Stromal cell of bone marrow (primary cell): ENCODE data around the gene PA2G4.
"Not testable (repeated sequence)": the region's sequence is repeated elsewhere in the genome, so short reads cannot be mapped to it uniquely, and the experiment has no call there.

Experiments used
- DNase-seq: peaks from one replicate; pipeline ENCODE4 v3.0.0-alpha.2; 2012; ENCODE audit warnings: low read depth

The PA2G4 gene

DNA sequence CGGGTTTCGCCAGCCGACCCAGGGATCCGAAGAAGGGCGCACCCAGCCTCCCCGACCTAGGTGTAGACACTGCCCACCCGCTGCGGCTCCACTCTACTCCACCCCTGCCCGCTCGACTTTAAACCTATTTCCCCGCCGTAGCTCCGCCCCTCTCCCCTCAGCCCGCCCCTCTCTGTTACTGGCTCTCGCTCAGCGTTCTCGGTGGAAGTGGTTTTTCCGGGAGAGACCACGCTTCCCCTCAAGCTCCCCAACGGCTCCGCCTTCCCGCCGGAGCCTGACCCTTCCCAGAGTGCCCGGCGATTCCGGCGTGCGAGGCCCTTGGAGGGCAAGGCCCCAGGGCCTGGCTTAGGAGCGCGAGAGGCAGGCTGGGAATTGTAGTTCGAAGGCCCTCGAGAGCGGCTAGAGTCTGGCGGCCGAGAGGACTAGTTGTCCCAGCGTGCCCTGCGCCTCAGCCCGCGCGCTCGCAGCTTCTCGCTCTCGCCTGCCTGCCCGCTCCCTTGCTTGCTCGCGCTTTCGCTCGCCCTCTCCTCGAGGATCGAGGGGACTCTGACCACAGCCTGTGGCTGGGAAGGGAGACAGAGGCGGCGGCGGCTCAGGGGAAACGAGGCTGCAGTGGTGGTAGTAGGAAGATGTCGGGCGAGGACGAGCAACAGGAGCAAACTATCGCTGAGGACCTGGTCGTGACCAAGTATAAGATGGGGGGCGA lies at the start of gene PA2G4:
PA2G4 (plus strand) TSS at position 451 of the 706 bp plus-strand sequence; CDS start at position 630, 179 bp downstream.
- peak; percentile 99 for DNase-seq

DNA sequence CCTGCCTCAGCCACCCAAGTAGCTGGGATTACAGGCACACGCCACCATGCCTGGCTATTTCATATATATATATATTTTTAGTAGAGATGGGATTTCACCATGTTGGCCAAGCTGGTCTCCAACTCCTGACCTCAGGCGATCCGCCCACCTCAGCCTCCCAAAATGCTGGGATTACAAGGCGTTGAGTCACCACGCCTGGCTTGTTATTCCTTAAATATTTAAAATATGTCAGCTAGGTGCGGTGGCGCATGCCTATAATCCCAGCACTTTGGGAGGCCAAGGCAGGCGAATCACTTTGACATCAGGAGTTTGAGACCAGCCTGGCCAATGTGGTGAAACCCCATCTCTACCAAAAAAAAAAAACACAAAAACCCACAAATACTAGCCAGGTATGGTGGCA lies 44.4 kb upstream of the PA2G4 start:
- not testable (repeated sequence) for DNase-seq

DNA sequence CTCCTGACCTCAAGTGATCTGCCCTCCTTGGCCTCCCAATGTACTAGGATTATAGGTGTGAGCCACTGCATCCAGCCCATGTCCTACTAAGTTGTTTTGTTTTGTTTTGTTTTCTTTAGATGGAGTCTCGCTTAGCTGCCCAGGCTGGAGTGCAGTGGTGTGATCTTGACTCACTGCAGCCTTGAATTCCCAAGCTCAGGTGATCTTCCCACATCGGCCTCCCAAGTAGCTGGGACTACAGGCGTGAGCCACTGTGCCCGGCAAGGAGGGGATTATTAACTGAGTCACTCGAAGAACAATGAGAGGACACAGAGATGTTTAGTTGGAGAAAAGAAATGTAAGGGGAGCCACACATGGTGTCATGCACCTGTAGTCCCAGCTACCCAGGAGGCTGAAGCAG lies 42.4 kb upstream of the PA2G4 start:
- DNase-seq = no peak

DNA sequence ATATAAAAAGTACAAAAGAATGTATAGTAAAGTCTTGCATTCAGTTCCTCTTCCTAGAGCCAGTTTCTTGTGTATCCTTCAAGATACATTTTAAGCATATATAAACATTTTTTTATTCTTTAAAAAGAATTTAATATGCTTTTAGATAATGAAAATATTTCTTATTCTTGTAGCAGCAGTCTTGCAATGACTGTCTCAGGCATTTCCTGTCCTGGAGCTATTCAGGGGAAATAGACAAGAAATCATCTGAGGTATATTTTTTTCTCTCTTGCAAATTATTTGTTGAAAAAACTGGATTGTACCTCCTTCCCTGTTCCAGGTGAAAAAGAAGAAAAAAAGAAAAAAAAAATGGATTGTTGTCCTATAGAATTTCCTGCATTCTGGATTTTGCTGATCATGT lies 41.4 kb upstream of the PA2G4 start:
- DNase-seq = no peak

DNA sequence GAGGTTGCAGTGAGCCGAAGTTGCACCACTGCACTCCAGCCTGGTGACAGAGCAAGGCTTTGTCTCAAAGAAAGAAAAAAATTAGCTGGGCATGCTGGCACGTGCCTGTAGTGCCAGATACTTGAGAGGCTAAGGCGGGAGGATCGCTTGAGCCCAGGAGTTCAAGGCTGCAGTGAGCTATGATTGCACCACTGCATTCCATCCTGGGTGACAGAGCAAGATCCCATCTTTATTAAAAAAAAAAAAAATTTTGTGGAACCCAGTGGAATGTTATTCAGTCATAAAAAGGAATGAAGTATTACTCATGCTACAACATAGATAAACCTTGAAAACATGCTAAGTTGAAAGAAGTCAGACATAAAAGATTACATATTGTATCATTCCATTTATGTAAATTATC lies 32.7 kb upstream of the PA2G4 start:
- DNase-seq = peak; percentile 5

DNA sequence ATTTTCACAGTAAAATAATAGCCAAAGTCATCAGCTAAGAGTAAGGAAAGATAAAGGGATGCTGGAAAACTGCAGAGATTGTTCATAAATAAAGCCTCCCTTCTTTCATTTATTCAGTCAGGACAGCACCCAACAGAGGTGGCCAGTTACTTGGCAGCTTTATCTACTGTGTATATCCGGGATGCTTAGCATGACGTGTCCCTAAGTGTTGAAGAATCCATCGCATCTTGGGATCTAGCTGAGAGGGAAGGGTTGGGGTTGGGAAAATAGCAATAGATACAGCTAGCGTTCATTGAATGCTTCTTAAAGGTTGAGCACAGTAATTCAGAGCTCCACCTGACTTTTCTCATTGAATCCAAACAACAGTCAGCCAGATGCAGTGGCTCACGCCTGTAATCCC lies 30.0 kb upstream of the PA2G4 start:
- DNase-seq = no peak

DNA sequence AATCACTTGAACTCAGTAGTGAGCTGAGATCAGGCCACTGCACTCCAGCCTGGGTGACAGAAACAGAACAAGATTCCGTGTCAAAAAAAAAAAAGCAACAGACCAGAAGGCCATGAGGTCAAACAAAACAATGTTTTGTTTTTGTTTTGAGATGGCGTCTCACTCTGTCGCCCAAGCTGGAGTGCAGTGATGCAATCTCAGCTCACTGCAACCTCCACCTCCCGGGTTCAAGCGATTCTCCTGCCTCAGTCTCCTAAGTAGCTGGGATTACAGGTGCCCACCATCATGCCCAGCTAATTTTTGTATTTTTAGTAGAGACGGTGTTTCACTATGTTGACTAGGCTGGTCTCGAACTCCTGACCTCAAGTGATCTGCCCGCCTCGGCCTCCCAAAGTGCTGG lies 26.4 kb upstream of the PA2G4 start:
- DNase-seq = not testable (repeated sequence)

DNA sequence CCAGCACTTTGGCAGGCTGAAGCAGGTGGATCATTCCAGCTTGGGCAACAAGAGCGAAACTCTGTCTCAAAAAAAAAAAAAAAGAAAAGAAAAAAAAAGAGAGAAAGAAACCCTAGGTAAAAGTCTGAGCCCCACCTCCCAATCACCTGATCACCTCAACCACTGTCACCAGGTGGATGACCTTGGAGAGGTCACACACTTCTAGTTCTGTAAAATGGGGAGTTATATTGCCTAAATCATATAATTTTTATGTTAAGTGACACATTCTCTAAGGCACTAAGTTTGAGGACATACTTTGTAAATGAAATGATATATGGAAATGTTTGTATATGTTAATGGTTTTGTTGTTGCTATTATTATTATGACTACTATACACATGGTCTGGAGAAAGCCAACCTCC lies 25.9 kb upstream of the PA2G4 start:
- DNase-seq = no peak

DNA sequence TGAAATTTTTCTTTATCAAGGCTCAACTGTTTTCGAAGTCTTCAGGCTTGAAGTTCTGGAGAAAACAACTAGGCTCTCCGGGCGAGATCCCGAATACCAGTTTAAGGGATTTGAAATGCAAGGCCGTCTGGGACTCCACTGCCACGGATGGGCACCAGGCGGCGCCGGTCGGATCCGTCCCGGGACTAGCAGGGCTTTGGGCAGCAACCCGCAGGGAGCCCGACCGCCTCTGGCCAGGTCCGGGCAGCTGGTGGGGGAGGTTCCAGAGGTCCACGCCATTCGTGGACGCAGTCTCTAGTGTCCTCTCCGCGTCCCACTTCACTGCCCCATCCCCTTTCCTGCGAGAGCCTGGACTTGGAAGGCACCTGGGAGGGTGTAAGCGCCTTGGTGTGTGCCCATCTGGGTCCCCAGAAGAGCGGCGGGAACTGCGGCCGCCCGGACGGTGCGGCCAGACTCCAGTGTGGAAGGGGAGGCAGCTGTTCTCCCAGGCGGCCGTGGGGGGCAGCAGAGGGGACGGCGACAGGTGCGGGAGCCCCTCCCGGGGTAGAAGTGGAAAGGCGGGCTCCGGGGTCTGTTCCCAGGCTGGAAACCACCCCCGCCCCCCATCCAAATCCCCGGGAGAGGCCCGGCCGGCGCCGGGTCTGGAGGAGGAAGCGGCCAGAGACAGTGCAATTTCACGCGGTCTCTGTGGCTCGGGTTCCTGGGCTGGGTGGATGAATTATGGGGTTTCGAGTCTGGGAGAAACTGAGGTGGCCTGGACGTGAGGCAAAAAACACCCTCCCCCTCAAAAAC lies 25.2 kb upstream of the PA2G4 start:
- peak; percentile 71 for DNase-seq

DNA sequence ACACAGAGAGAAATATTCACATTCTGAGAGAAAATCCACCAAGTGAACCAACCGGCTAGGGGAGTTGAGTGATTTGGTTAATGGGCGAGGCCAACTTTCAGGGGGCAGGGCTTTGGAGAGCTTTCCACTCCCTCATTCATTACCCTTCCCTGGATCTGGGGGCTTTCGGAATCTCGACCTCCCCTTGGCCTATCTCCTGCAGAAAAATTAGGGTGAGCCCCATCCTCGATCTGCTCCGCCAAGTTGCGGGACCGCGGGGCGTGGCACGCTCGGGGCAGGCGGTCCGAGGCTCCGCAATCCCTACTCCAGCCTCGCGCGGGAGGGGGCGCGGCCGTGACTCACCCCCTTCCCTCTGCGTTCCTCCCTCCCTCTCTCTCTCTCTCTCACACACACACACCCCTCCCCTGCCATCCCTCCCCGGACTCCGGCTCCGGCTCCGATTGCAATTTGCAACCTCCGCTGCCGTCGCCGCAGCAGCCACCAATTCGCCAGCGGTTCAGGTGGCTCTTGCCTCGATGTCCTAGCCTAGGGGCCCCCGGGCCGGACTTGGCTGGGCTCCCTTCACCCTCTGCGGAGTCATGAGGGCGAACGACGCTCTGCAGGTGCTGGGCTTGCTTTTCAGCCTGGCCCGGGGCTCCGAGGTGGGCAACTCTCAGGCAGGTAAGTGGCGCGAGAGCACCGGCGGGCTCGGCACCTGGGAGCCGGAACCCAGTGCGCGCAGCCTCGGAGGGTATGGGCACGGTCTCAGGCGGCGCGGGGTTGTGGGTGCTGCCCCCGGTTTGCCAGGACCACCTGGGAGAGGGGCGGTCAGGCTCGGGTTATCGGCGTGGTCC lies 24.4 kb upstream of the PA2G4 start, which contains the start of gene ERBB3:
ERBB3 (plus strand) TSS at position 443 of the 833 bp plus-strand sequence; CDS start at position 579, 136 bp downstream.
- DNase-seq = peak; percentile 66

DNA sequence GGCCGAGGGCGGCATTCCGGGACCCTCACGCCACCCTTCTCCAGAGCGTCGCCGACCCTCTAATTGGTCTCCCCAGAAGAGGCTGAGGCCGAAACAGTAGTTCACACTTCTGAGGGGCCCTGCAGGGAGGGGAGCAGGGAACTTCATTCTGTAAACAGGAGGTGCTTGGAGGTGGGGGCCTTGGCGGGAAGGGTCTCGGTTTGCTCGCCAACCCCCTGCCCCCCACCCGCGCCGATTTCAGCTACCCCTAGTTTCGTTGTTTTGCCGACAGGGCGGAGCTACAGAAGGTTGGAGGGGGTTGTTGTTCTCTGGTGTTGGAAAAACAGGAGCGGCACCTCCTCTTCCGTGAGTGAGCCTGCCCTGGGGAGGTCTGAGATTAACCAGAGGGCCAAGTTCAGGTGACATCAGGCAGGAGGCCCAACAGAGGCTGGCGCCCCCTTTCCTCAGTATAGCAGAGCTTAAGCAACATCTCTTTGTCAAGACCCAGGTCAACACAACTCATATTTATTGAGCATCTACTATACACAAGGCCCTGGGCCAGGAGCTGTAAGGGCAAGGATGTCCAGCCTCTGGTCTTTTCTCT lies 23.7 kb upstream of the PA2G4 start:
- no peak for DNase-seq

DNA sequence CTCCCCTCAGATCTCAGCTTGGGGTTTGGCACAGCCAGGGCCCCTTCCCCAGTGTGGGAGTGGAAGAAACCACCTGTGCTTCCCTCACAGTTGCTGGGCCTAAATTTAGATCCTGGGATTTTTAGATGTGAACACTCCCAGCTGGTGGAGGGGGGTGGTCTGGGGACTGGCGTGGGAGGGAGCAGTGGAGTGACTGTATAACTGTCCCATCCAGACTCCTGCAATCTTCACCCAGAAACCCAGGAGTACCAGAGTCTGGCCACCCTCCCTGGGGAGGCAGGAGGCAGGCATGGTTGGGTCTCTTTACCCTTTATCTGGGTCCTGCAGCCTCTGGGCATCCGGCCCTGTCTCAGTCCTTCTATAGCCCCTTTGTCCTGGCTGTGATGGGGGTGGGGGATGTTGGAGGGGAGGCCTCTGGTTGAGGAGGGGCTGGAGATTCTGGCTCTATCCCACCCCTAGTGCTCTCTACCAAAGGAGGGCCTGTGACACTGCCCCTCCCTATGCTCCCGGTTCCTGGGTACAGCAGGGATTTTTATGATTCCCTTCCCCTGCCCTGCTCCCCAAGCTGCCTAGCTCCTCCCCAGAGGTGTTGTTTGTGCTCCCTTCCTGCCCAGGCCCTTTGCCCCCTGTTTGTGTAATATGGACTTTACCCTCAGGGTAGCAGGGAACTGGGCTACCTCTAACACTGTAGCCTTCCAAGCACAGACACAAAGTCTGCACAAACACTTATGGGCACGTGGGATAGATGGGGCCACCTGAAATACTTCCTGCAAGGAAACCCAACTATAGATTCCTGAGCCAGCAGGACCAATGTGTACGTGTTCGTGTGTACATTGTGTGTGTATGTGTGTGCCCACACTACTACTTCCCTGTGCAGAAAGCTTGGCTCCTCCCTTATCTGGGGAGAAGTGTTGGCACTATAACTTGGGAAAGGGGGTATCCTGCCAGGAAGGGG lies 22.7 kb upstream of the PA2G4 start:
- no peak for DNase-seq

DNA sequence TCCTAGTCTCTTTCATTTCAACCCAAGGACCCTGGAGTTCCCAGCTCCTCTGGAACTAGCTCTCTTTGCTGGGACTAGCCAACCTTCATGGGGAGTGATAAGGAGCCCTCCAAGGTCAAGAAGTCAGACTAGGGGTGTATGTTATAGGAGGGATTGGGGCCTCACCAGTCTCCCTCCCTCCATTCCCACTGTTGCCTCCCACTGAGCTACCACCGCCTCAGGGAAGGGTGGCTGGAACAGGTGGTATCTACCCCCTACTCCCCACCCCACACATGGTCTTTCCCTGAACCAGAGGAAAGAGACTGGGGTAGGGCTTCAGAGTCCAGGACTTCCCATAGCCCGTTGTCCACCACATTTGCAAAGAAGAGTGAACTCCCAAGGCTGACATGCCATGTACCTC lies 22.0 kb upstream of the PA2G4 start:
- DNase-seq = no peak

DNA sequence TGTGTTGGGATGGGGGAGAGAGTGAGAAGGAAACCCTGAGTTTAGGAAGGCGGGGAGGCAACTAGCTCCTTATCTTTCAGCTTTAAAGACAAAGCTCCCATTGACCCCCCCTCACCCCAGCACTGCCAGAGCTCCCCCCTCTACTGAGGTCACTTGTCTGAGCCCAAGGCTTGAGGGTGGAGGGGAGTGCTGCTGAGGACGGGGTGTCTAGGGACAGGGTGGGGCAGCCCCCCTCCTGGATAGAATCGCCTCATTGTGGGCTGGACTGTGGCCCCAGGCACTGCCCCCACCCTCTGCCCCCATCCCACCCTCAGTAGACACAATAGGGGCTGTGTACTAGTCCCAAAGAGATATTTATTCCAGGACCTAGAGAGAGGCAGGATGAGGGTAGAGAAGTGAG lies 21.4 kb upstream of the PA2G4 start:
- DNase-seq = no peak

DNA sequence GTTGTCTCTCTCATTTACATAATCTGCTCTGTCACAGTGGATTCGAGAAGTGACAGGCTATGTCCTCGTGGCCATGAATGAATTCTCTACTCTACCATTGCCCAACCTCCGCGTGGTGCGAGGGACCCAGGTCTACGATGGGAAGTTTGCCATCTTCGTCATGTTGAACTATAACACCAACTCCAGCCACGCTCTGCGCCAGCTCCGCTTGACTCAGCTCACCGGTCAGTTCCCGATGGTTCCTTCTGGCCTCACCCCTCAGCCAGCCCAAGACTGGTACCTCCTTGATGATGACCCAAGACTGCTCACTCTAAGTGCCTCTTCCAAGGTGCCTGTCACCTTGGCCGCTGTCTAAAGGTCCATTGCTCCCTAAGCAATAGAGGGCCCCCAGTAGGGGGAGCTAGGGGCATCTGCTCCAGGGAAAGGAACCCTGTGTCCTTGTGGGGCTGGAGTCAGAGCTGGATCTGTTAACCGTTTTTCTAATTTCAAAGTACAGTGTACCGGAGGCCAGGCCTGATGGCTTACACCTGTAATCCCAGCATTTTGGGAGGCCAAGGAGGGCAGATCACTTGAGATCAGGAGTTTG lies 19.3 kb upstream of the PA2G4 start:
- no peak for DNase-seq

DNA sequence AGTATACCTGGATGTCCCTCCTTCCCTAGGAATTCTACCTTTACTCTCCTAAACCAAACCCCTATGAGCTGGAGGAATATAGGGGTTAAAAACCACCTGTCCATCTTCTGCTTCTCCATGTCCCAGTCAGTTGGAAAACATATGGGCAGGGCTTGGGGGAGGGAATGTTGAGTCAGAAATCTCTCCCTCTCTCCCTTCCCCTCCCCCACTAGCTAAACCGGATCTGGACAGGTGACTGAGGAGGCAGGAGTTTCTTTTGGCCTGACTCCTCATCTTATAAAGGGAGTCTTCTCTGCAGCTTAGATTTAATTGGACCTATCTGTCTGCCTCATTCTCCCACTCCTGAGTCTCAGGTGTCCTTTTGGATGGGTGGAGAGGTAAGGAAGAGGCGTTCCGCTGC lies 18.3 kb upstream of the PA2G4 start:
- no peak for DNase-seq

DNA sequence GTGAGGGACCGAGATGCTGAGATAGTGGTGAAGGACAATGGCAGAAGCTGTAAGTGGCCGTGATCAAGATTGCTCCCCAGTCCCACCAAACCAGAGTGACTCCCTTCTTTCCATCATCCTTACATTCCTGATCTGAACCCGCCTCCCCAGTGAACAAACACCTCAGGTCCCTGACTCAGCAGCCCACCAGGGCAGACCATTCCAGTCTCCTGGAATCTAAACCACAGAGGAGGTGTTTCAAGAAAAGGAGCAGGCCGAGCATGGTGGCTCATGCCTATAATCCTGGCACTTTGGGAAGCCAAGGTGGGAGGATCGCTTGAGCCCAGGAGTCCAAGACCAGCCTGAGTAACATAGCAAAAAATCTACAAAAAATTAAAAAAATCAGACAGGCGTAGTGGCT lies 17.8 kb upstream of the PA2G4 start:
- no peak for DNase-seq

DNA sequence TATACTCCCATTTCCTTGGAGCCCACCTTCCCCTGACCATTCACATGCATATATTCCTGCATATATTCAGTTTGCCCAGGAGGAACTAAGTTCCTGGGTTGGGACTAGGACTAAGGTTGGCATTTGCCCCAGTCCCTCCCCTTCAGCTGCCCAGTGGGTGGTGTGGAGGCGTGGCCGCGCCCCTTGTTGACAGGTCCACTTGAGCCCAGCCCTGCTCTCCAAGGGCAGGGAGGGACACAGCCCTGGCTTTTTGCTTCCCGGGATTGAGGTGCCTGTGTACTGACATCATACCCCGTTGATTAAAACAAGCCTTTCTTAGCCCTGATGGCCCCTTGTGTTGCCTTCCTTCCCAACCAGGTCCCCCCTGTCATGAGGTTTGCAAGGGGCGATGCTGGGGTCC lies 17.1 kb upstream of the PA2G4 start:
- DNase-seq = no peak

DNA sequence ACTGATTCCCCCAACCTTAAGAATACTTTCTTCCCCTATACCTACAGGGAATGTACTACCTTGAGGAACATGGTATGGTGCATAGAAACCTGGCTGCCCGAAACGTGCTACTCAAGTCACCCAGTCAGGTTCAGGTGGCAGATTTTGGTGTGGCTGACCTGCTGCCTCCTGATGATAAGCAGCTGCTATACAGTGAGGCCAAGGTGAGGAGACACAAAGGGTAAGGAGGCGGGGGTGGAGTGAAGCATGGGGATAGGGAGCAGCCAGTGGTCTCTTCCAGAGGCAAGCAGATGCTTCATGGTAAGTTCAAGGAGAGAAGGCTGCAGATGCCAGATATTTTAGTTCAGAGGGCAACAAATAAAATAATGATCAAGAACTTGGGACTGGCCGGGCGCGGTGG lies 6.6 kb upstream of the PA2G4 start:
- no peak for DNase-seq

DNA sequence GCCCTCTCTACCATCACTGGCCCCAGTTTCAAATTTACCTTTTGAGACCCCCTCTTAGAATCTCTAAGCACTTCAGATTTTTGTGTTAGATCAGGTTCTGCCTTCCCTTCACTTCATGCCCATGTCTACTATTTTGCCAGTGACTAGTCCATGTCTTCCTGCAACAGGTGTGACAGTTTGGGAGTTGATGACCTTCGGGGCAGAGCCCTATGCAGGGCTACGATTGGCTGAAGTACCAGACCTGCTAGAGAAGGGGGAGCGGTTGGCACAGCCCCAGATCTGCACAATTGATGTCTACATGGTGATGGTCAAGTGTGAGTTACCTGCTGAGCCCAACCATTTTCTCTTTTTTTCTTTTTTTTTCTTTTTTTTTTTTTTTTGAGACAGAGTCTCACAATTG lies 5.8 kb upstream of the PA2G4 start:
- DNase-seq = no peak

DNA sequence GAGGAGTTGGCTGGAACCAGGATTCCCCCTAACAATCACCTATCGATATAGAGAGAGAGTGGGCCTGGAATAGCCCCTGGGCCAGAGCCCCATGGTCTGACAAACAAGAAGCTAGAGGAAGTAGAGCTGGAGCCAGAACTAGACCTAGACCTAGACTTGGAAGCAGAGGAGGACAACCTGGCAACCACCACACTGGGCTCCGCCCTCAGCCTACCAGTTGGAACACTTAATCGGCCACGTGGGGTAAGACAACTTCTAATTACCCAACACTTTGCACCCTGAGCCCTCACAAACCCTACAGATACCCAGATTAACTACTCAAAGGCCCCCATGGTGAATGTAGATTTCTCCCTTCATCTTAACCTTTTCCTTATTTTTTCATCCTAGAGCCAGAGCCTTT lies 4.6 kb upstream of the PA2G4 start:
- DNase-seq = no peak
